ENCODE results near the gene MICU2.
A peak's percentile ranks its signal among the peaks of the same experiment; 100 is the strongest.

MICU2 gene

GRCh38 chr13:21478881-21479808 is 124.8 kb downstream of the MICU2 start:
- H3K4me3 ChIP-seq (ENCODE audit: low read depth, low read length): no peak overlapping the region
- TF ChIP-seq CTCF (IDR thresholded peaks at IDR 0.05; ENCODE audit: control insufficient read depth, extremely low read depth, insufficient read depth): peak; percentile 38
- no peak for DNase-seq (ENCODE audit: low read depth)

- peak overlapping the region; percentile 25; the same call in 1 of the 2 replicates for H3K4me3 ChIP-seq (ENCODE audit: low read depth, low read length)
- peak; percentile 75 for TF ChIP-seq CTCF (IDR thresholded peaks at IDR 0.05; ENCODE audit: control insufficient read depth, extremely low read depth, insufficient read depth)
- DNase-seq (ENCODE audit: low read depth): no peak
These were observed 127.0 kb downstream of the MICU2 start for GRCh38 chr13:21476893-21477472.

GRCh38 chr13:21475115-21475514 is 128.9 kb downstream of the MICU2 start:
- no peak for TF ChIP-seq CTCF (IDR thresholded peaks at IDR 0.05; ENCODE audit: control insufficient read depth, extremely low read depth, insufficient read depth)
- no peak for DNase-seq (ENCODE audit: low read depth)
- H3K4me3 ChIP-seq (ENCODE audit: low read depth, low read length): no peak overlapping the region

GRCh38 chr13:21470785-21471184 is 133.2 kb downstream of the MICU2 start:
- DNase-seq (ENCODE audit: low read depth): no peak
- no peak overlapping the region for H3K4me3 ChIP-seq (ENCODE audit: low read depth, low read length)
- no peak for TF ChIP-seq CTCF (IDR thresholded peaks at IDR 0.05; ENCODE audit: control insufficient read depth, extremely low read depth, insufficient read depth)

- TF ChIP-seq CTCF (IDR thresholded peaks at IDR 0.05; ENCODE audit: control insufficient read depth, extremely low read depth, insufficient read depth): no peak
- no peak overlapping the region for H3K4me3 ChIP-seq (ENCODE audit: low read depth, low read length)
- DNase-seq (ENCODE audit: low read depth): no peak
These were observed 137.4 kb downstream of the MICU2 start for GRCh38 chr13:21466527-21466926.

- no peak overlapping the region for H3K4me3 ChIP-seq (ENCODE audit: low read depth, low read length)
- no peak for DNase-seq (ENCODE audit: low read depth)
- TF ChIP-seq CTCF (IDR thresholded peaks at IDR 0.05; ENCODE audit: control insufficient read depth, extremely low read depth, insufficient read depth): no peak
These were observed 138.2 kb downstream of the MICU2 start for GRCh38 chr13:21465710-21466160.
